Skeletal muscle tissue (tissue), 4 donors: Measurements from ENCODE around the gene XRCC5. TPM values are rescaled to one million over a fixed set of nuclear protein-coding genes. Genes with fewer than 3 reads are reported as not detected.
A peak's percentile ranks its signal among the peaks of the same experiment; 100 is the strongest.

Experiments
- H3K27ac ChIP-seq: one replicate; pipeline ENCODE4 v1.7.0; 2013; ENCODE audit warnings: mild to moderate bottlenecking, low read depth, low read length, inconsistent platforms
- H3K27me3 ChIP-seq, 3 donors: one replicate each; pipeline ENCODE4 v1.7.0; 2013; ENCODE audit warnings: low read length in 3 of 3; ENCODE audit not compliant: control insufficient read depth in 3 of 3, insufficient read depth in 3 of 3
- H3K36me3 ChIP-seq, 3 donors: one replicate each; pipeline ENCODE4 v1.7.0; 2013; ENCODE audit warnings: low read length in 3 of 3; ENCODE audit not compliant: control insufficient read depth in 3 of 3, insufficient read depth in 3 of 3
- H3K4me1 ChIP-seq, 3 donors: one replicate each; pipeline ENCODE4 v1.7.0; 2013; ENCODE audit warnings: low read length in 3 of 3, mild to moderate bottlenecking in 3 of 3; ENCODE audit not compliant: control insufficient read depth in 3 of 3, insufficient read depth in 3 of 3
- H3K4me3 ChIP-seq, 3 donors: one replicate each; pipeline ENCODE4 v1.7.0; 2013; ENCODE audit warnings: low read length in 3 of 3
- H3K9ac ChIP-seq, 3 donors: one replicate each; pipeline ENCODE4 v1.7.0; 2013; ENCODE audit warnings: low read length in 3 of 3, mild to moderate bottlenecking in 3 of 3, moderate library complexity in 2 of 3, low read depth in 1 of 3
- H3K9me3 ChIP-seq, 3 donors: one replicate each; pipeline ENCODE4 v1.7.0; 2013; ENCODE audit warnings: low read length in 3 of 3; ENCODE audit not compliant: control insufficient read depth in 3 of 3
- total RNA-seq: library from RNA; depleted of rRNA; stranded (reverse); fragments of >200 nt; gene quantifications from one replicate; pipeline ENCODE4 v1.2.3, GENCODE V29; 2014
- donor health status: Osteomylitis.

The XRCC5 gene
- total RNA-seq, 1 donor from 2014 or later = 188 TPM

DNA sequence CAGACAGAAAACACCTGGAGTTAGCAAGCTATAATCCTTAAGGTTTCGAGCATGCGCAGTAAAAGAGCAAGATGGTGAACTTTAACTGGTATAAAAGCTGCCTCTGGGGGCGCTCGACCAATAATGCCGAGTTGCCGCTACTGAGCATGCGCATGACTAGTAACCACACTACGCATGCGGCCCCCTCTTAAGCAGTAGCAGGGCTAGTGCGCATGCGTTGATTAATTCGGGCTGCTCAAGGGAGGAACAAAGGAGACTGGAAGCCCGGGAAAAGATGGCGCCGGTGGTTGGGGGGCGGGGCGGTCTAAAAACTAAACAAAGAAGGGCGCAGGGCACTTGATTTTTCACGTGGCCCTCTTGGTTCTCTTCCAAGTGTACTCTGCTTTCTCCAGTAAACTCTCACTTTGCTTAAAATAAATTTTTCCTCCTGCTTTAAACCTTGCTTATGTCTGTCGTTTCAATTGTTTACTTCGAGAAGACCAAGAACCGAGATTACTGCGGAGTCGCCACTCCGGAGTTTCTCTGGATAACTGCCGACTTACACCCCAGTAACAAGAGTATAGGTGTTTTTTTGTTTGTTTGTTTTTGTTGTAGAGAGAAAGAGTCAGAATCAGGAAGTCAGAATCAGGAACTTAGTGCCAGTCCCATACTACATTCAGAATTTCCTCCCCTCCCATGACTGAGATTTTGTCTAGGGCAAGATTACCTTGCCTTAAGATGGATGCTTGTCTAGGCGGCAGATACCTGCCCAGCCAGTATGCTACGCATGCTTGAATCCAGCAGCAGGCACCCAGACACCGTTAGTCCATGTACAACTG is 5.8 kb downstream of the XRCC5 start:
- Histone ChIP-seq H3K9me3 (no peaks in the 10 kb centered on the region), H3K9ac (peak overlapping the region; percentile 68 to 88 (median 81)), H3K4me3 (peak overlapping the region; percentile 72 to 91 (median 73)), H3K27ac (peak overlapping the region; percentile 86), H3K4me1 (peaks cover 8 to 26% (median 17%) of the 10 kb centered on the region in 3 donors), H3K27me3 (no peaks in the 10 kb centered on the region), H3K36me3 (peaks cover 10 to 54% (median 27%) of the 10 kb centered on the region in 3 donors)

DNA sequence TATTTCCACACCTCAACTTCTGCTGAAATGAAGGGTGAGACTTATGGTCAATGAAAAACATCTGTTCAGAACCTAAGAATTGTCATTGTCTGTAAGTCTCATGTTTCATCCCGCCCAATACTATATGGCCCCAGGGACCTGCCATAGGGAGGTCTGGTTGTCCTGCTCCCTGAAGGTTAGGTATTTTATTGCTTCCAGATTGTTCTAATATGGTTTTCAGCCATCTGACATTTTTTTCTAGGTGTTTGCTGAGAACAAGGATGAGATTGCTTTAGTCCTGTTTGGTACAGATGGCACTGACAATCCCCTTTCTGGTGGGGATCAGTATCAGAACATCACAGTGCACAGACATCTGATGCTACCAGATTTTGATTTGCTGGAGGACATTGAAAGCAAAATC is 7.3 kb downstream of the XRCC5 start:
- H3K27ac ChIP-seq = no peak overlapping the region
- no peaks in the 10 kb centered on the region for H3K9me3 ChIP-seq
- H3K4me3 ChIP-seq = no peak overlapping the region
- peaks cover 5 to 18% (median 11%) of the 10 kb centered on the region in 3 donors for H3K4me1 ChIP-seq
- peaks cover 16 to 61% (median 32%) of the 10 kb centered on the region in 3 donors for H3K36me3 ChIP-seq
- H3K9ac ChIP-seq = no peak overlapping the region
- no peaks in the 10 kb centered on the region for H3K27me3 ChIP-seq

DNA sequence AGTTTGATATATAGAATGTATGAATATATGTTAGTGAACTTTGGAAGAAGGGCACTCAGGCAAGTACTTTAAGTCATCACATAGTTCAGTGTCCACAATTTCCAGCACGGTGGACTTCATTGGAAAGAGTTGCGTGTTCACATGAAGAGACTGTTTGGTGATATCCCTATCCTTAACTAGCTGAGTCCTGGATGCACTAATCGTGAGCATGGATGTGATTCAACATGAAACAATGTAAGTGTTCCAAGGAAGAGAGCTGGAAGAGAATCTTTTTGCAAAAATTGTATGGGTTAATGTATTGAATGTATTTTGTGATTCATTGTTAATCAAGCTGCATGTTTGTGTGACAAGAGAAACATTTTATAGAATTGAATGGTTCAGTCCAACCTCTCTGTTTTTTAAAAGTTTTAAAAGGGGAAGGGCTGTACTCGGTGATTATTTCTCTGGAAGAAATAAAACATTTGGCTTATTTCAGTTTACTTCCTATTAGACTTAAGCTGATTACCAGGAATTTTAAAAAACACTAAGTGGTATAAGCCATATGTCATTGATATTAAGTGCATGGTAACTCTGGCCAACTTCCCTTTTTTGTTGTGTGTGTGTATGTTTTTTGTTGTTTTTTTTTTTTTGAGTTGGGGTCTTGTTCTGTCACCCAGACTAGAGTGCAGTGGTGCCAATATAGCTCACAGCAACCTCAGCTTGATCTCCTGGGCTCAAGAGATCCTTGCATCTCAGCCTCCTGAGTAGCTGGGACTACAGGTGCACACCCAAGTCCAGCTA is 8.6 kb downstream of the XRCC5 start:
- no peak overlapping the region for H3K4me3 ChIP-seq
- H3K9me3 ChIP-seq = no peaks in the 10 kb centered on the region
- H3K36me3 ChIP-seq = peaks cover 21 to 63% (median 42%) of the 10 kb centered on the region in 3 donors
- no peak overlapping the region for H3K9ac ChIP-seq
- H3K27me3 ChIP-seq = no peaks in the 10 kb centered on the region
- H3K4me1 ChIP-seq = peaks cover 5 to 18% (median 11%) of the 10 kb centered on the region in 3 donors
- H3K27ac ChIP-seq = no peak overlapping the region

DNA sequence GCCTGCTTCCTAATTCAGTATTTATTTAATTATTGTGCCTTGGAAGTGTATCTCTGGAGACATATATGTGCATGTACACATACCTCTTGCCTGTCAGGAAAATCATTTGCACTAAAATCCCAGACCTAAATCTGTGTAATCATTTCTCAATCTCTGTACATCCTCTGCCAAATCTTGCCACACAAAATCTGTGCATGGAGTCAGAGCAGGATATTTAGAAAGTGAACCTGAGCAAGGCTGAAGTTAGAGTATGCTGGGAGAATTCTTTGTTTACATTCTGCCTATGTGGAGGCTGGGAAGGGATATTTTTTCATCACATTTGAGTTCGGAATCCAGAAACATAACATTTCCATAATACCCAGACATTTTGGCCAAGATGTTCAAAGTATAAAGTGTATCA is 9.3 kb downstream of the XRCC5 start:
- H3K4me3 ChIP-seq = no peak overlapping the region
- H3K9me3 ChIP-seq = no peaks in the 10 kb centered on the region
- H3K4me1 ChIP-seq = peaks cover 5 to 18% (median 11%) of the 10 kb centered on the region in 3 donors
- H3K27ac ChIP-seq = no peak overlapping the region
- H3K27me3 ChIP-seq = no peaks in the 10 kb centered on the region
- H3K36me3 ChIP-seq = peaks cover 24 to 60% (median 45%) of the 10 kb centered on the region in 3 donors
- H3K9ac ChIP-seq = no peak overlapping the region

GRCh38 chr2:216119146-216119545 is 10.0 kb downstream of the XRCC5 start:
- Histone ChIP-seq H3K36me3 (peaks cover 20 to 58% (median 49%) of the 10 kb centered on the region in 3 donors), H3K4me1 (peaks cover 4 to 16% (median 10%) of the 10 kb centered on the region in 3 donors), H3K4me3 (no peak overlapping the region), H3K9ac (no peak overlapping the region), H3K27me3 (no peaks in the 10 kb centered on the region), H3K27ac (no peak overlapping the region), H3K9me3 (no peaks in the 10 kb centered on the region)

GRCh38 chr2:216119986-216120385 is 10.8 kb downstream of the XRCC5 start:
- Histone ChIP-seq H3K27ac (no peak overlapping the region), H3K36me3 (peaks cover 20 to 64% (median 57%) of the 10 kb centered on the region in 3 donors), H3K4me3 (no peak overlapping the region), H3K9ac (no peak overlapping the region), H3K4me1 (peaks cover 0 to 12% (median 6%) of the 10 kb centered on the region in 3 donors), H3K27me3 (no peaks in the 10 kb centered on the region), H3K9me3 (no peaks in the 10 kb centered on the region)

DNA sequence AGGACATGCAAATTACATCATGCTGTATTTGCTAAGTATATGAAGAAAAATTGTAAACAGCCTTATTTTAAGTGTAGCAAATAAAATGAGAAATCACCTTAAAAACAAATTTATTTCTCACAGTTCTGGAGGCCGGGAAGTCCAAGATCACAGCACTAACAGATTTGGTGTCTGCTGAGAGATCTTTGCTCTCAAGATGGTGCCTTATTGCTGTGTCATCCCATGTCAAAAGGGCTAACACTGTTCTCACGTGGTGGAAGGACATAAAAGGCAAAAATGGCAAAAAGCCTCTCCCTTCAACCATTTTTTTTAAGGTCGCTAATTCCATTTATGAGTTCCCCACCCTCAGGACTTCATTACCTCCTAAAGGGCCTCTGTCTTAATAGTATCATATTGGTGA is 12.1 kb downstream of the XRCC5 start:
- Histone ChIP-seq H3K4me3 (no peak overlapping the region), H3K4me1 (peaks cover 0 to under 1% (median 0%) of the 10 kb centered on the region in 3 donors), H3K9me3 (no peaks in the 10 kb centered on the region), H3K27ac (no peak overlapping the region), H3K27me3 (no peaks in the 10 kb centered on the region), H3K36me3 (peaks cover 26 to 75% (median 64%) of the 10 kb centered on the region in 3 donors), H3K9ac (no peak overlapping the region)

DNA sequence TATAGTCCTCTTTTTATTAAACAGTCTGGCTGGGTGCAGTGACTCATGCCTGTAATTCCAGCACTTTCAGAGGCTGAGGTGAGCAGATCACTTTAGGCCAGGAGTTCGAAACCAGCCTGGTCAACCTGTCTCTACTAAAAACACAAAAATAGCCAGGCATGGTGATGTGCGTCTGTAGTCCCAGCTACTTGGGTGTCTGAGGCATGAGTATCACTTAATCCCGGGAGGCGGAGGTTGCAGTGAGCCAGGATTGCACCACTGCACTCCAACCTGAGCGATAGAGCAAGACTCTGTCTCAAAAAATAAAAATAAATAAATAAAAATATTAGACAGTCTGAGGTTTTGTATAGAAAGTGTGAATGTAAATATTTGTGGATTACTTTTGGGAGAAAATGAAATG is 17.8 kb downstream of the XRCC5 start:
- H3K9me3 ChIP-seq = no peaks in the 10 kb centered on the region
- H3K36me3 ChIP-seq = peaks cover 34 to 76% (median 62%) of the 10 kb centered on the region in 3 donors
- H3K27me3 ChIP-seq = no peaks in the 10 kb centered on the region
- H3K4me1 ChIP-seq = no peaks in the 10 kb centered on the region
- H3K4me3 ChIP-seq = no peak overlapping the region
- H3K27ac ChIP-seq = no peak overlapping the region
- H3K9ac ChIP-seq = no peak overlapping the region

DNA sequence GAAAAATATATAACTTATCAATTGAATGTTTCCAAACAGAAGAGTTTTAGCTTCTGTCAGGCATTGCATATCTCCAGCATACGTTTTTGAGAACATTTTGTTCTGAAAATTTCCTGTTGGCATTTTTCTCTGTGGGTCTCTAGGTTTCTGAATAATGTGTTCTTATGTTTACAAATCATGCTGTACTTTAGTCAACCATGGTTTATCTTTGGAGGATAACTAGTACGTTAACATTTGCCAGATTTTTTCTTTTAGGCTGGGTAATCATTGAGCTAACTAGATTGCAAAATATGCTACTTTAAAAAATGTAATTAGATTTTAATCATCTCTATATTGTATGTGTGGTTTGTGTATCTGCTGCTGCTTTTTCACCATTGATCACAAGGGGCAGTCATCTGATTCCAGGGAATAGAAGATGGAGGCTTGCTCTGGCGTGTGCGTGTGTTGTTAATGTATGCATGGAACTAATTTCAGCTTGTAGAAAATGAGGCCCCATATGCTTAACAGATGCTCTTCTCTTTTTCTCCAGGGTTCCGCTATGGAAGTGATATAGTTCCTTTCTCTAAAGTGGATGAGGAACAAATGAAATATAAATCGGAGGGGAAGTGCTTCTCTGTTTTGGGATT is 21.3 kb downstream of the XRCC5 start:
- peaks cover 43 to 82% (median 71%) of the 10 kb centered on the region in 3 donors for H3K36me3 ChIP-seq
- no peak overlapping the region for H3K27ac ChIP-seq
- H3K27me3 ChIP-seq = no peaks in the 10 kb centered on the region
- H3K4me3 ChIP-seq = no peak overlapping the region
- H3K9ac ChIP-seq = no peak overlapping the region
- H3K4me1 ChIP-seq = no peaks in the 10 kb centered on the region
- H3K9me3 ChIP-seq = no peaks in the 10 kb centered on the region
